Activated CD4-positive, CD25-positive, alpha-beta regulatory T cell treated with anti-CD3 and anti-CD28 coated beads, Interleukin-2, amount 50 U/mL, for 16 hours (primary cell): ENCODE results near the gene CNN3.

Experiments used
- DNase-seq: peaks from one replicate; pipeline ENCODE4 v3.0.0-alpha.2; 2020; ENCODE audit warnings: low read depth, low spot score

Gene CNN3

DNA sequence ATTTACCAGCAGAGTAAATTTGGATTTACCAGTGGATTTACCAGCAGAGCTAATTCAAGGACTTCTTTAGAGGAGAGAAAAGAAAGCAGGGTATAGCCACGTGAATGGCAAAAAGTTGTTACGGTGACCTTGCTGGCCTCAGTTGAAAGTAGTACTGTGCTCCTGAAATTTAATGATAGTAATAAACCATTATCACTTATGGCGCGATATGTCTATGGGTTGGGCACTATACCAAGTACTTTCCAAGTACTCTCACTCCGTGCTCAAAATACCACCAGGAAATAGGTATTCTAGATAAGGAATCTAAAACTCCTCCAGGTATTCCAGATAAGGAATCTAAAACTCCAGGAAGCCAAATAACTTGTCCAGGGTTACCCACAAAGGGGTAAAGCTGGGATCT, 70.9 kb downstream of the CNN3 start:
- no peak for DNase-seq

DNA sequence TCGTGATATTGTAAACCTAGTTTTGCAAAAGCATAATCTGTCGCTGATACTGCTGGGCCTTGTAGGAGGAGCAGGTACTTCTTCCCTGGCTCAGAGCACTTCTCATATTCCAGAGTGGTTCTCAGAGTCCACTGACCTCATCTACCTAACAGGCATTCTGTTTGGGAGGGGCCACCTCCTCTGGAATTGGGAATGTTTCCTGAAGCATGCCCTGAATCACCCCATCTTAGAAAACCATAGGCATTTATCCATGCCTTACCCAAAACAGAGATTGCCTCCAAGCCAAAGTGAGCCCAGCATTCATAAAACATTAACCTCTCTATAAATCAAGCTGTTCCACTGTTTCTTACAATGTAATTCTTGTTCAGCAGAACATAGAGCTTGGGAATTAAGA, 71.6 kb downstream of the CNN3 start:
- DNase-seq: no peak

DNA sequence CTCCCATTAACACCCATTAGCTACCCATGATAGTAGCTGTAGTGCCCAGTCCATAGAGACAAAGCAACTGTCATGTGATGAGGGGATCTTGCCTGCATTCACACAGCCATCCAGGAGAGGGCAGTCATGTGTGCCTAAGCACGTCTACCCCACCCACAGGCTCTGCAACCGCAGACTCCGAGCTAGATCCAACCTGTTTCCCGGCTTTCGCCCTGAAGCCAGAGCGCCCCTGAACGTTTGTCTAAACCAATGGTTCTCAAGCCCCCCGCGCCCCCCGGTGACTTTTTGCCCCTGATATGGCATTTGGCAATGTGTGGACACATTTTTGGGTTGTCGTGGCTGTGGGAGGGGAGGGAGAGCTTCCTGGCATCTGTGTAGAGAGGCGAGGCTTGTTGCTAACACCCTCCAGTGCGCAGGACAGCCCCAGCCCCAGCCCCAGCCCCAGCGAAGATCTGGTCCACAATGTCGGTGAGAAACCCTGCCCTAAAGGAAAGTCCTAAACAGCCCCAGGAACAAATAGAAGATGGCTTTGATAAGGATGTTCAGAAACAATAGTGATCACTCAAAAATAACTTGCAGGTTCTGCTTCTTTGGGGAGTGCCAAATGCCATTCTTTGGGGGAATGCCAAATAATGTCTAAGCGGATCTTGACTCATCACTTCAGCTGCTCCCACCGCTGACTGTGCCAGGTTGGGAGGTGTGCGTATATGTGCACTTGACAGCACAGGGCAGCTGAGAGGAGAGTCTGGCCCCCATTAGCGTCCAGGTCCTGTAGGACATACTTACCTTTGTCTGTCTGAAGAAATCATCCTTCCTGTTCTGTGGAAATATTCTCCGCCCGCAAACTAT, 72.2 kb downstream of the CNN3 start:
- DNase-seq: peak; percentile 48

DNA sequence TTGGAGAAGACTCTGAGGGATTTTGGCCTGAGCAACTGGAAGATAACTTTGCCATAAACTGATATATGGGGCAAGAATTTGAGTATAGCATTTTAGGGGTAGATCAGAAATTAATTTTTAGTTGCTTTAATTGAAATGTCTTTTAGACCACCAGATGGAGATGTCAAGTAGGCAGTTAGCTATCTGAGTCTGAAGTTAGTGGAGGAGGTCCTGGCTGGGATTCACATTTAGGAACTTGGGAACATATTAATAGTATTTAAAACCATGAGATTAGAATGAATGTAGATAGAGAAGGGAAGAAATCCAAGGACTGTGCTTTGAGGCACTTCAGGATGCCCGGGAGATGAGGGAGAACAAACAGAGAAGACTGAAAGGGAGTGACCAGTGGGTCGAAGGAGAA, 74.1 kb downstream of the CNN3 start:
- no peak for DNase-seq

DNA sequence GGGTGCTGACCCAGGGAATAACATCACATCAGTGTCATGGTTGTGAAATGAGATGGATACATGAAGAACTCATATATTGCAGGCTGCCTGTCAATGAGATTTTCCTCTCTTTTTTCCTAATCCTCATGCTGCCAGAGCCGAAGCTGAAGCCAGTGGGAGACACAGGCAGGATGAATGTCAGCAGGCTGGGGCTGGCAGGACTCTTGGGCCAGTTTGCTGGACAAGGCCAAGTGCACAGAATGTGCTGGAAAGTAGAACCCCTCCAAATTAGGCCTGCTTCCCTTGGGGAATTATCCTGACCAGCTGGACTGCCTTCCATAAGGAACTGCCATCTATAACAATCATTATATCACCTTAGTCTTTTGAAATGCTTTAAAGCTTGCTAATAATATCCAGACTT, 75.3 kb downstream of the CNN3 start:
- no peak for DNase-seq
